Nephron progenitor cell (in vitro differentiated cells): ENCODE measurements around the gene TRIM44.
A peak's percentile ranks its signal among the peaks of the same experiment; 100 is the strongest.

ENCODE experiments used
- DNase-seq: peaks from one replicate; pipeline ENCODE4 v3.0.0; 2021
- H3K27ac Mint-ChIP-seq: 2 replicates; pipeline ENCODE4 v1.8.0; 2021; ENCODE audit warnings: mild to moderate bottlenecking, moderate library complexity, mixed read lengths
- H3K27me3 Mint-ChIP-seq: 2 replicates; pipeline ENCODE4 v1.8.0; 2021; ENCODE audit warnings: mild to moderate bottlenecking, low read depth, mixed read lengths; ENCODE audit not compliant: poor library complexity
- H3K36me3 Mint-ChIP-seq: 2 replicates; pipeline ENCODE4 v1.8.0; 2021; ENCODE audit warnings: low read depth, mixed read lengths
- H3K4me1 Mint-ChIP-seq: 2 replicates; pipeline ENCODE4 v1.8.0; 2021; ENCODE audit warnings: mixed read lengths
- H3K4me3 Mint-ChIP-seq: 2 replicates; pipeline ENCODE4 v1.8.0; 2021; ENCODE audit warnings: mild to moderate bottlenecking, moderate library complexity, mixed read lengths
- H3K9me3 Mint-ChIP-seq: 2 replicates; pipeline ENCODE4 v1.8.0; 2021; ENCODE audit warnings: mild to moderate bottlenecking, moderate library complexity, mixed read lengths
- CTCF ChIP-seq: fragments of 200-600 bp; sonication (generic); IDR thresholded peaks from 2 replicates; pipeline ENCODE4 v1.5.0; 2021; ENCODE audit warnings: antibody characterized with exemption

The TRIM44 gene

GRCh38 chr11:35779409-35779808, 116.8 kb downstream of the TRIM44 start:
- H3K27me3 Mint-ChIP-seq, result peaks cover 2% of the 10 kb centered on the region
- DNase-seq, result no peak
- no peak overlapping the region for H3K4me3 Mint-ChIP-seq
- H3K9me3 Mint-ChIP-seq, result peaks cover 54% of the 10 kb centered on the region
- H3K4me1 Mint-ChIP-seq, result no peaks in the 10 kb centered on the region
- TF ChIP-seq CTCF, result no peak
- H3K27ac Mint-ChIP-seq, result no peak overlapping the region
- H3K36me3 Mint-ChIP-seq, result peaks cover 67% of the 10 kb centered on the region

GRCh38 chr11:35780951-35781860, 118.6 kb downstream of the TRIM44 start:
- Mint-ChIP-seq H3K27ac (peak overlapping the region; percentile 57), H3K9me3 (peaks cover 36% of the 10 kb centered on the region), H3K4me1 (peaks cover 6% of the 10 kb centered on the region), H3K27me3 (no peaks in the 10 kb centered on the region), H3K4me3 (no peak overlapping the region), H3K36me3 (peaks cover 49% of the 10 kb centered on the region)
- TF ChIP-seq CTCF, result no peak
- DNase-seq, result no peak

DNA sequence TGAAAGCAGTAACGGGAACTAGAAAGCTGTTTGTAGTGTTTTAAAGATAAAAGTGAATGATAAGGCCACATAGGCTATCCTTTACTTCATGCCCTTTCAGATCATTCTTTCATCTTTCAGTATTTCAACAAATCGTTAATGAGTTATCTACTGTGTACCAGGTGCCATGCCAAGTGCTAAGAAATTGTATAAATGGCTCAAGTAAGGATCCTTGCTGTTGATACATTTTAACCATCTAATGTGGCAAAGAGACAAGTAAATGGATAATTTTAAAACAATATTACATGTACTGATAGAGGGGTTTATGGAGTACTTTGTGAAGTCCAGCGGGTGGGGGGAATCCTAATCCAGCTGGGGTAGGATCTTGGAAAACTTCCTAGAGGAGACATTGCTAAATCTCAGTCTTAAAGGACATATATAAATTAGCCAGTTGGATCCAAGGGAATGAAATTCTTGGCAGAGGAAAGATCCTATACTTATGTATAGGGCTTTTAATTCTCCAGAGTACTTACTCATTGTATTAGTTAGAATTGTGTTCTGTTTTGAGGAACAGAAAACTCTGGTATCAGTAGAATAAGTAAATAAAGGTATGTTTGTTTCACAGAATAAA, 119.4 kb downstream of the TRIM44 start:
- no peak for DNase-seq
- TF ChIP-seq CTCF, result no peak
- peaks cover 43% of the 10 kb centered on the region for H3K36me3 Mint-ChIP-seq
- H3K4me1 Mint-ChIP-seq, result peaks cover 14% of the 10 kb centered on the region
- H3K9me3 Mint-ChIP-seq, result peaks cover 29% of the 10 kb centered on the region
- H3K27ac Mint-ChIP-seq, result no peak overlapping the region
- no peaks in the 10 kb centered on the region for H3K27me3 Mint-ChIP-seq
- H3K4me3 Mint-ChIP-seq, result no peak overlapping the region

DNA sequence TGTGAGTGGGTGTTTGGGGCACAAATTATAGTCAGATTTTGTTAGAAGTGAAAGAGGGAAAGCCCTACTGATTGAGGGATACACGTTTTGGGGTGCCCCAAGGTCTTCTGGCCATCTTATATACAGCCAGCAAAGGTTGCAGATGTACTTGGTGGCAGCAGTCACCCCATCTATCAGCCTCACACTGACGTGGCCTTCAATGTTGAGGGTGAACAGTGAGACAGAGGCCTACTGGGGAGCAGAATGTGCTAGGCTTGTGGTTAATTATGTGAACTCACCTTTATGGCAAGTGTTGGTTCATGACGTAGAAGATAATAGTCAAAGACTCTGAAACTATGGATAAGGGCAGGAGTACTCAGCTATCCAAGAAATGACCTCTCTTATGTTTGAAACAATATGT, 121.2 kb downstream of the TRIM44 start:
- DNase-seq, result no peak
- H3K27me3 Mint-ChIP-seq, result no peaks in the 10 kb centered on the region
- peaks cover 33% of the 10 kb centered on the region for H3K4me1 Mint-ChIP-seq
- H3K36me3 Mint-ChIP-seq, result peaks cover 25% of the 10 kb centered on the region
- peaks cover 11% of the 10 kb centered on the region for H3K9me3 Mint-ChIP-seq
- H3K27ac Mint-ChIP-seq, result no peak overlapping the region
- H3K4me3 Mint-ChIP-seq, result no peak overlapping the region
- TF ChIP-seq CTCF, result no peak

DNA sequence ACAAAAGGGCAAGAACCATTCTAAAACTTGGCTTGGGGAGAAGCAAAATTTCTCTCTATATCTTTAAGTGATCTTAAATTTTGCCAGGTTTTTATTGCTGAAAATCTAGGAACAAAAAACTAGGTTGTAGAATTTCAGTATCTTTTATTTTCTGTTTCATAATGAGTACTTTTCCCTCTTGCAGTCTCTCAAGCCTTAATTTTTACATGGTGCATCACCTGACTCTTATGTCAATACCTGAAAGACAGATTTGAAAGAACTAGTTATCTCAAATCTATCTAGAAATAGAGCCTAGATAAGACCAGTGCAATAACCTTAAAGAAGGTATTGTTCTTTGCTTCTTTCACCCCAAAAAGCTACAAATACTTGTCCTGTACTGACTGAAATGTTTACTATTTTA, 122.1 kb downstream of the TRIM44 start:
- peaks cover 36% of the 10 kb centered on the region for H3K4me1 Mint-ChIP-seq
- TF ChIP-seq CTCF, result no peak

More for the DNA sequence above, 122.1 kb downstream of the TRIM44 start:
- Mint-ChIP-seq H3K9me3 (peaks cover 2% of the 10 kb centered on the region), H3K4me3 (no peak overlapping the region), H3K27ac (no peak overlapping the region), H3K27me3 (no peaks in the 10 kb centered on the region), H3K36me3 (peaks cover 16% of the 10 kb centered on the region)
- DNase-seq, result no peak
